Neural progenitor cell (in vitro differentiated cells): ENCODE data around the gene CADM1. TPM values are rescaled to one million over a fixed set of nuclear protein-coding genes. Genes with fewer than 3 reads are reported as not detected.

Experiments
- DNase-seq: peaks from one replicate; pipeline ENCODE4 v3.0.0-alpha.2; 2016; ENCODE audit warnings: low spot score
- H2AFZ ChIP-seq: fragments of 200-600 bp; sonication (generic); replicated peaks from 2 replicates; pipeline ENCODE4 v1.6.1; 2016; ENCODE audit warnings: antibody characterized with exemption
- H3F3A ChIP-seq: fragments of 200-600 bp; sonication (generic); 2 replicates; pipeline ENCODE4 v1.6.1; 2016; ENCODE audit warnings: antibody characterized with exemption, low read depth
- H3K27ac ChIP-seq: fragments of 200-600 bp; sonication (generic); 2 replicates; pipeline ENCODE4 v1.5.1; 2016; ENCODE audit warnings: mild to moderate bottlenecking
- H3K27me3 ChIP-seq: fragments of 200-600 bp; sonication (generic); 2 replicates; pipeline ENCODE4 v1.6.1; 2016; ENCODE audit warnings: mild to moderate bottlenecking, moderate library complexity
- H3K36me3 ChIP-seq: fragments of 200-600 bp; sonication (generic); 2 replicates; pipeline ENCODE4 v1.5.1; 2016
- H3K4me1 ChIP-seq: fragments of 200-600 bp; sonication (generic); 2 replicates; pipeline ENCODE4 v1.6.1; 2016; ENCODE audit warnings: mixed run types
- H3K4me2 ChIP-seq: fragments of 200-600 bp; sonication (generic); 2 replicates; pipeline ENCODE4 v1.6.1; 2016
- H3K4me3 ChIP-seq: fragments of 200-600 bp; sonication (generic); 2 replicates; pipeline ENCODE4 v1.5.1; 2016
- H3K79me2 ChIP-seq: fragments of 200-600 bp; sonication (generic); 2 replicates; pipeline ENCODE4 v1.6.1; 2016; ENCODE audit warnings: low read depth
- H3K9ac ChIP-seq: fragments of 200-600 bp; sonication (generic); 2 replicates; pipeline ENCODE4 v1.6.1; 2016
- H3K9me3 ChIP-seq: fragments of 200-600 bp; sonication (generic); 2 replicates; pipeline ENCODE4 v1.5.1; 2016; ENCODE audit warnings: low read depth
- H4K20me1 ChIP-seq: fragments of 200-600 bp; sonication (generic); 2 replicates; pipeline ENCODE4 v1.6.1; 2016; ENCODE audit warnings: low read depth
- H3K27ac Mint-ChIP-seq: 3 replicates; pipeline ENCODE4 v1.8.0; 2021; ENCODE audit warnings: mixed read lengths
- H3K27me3 Mint-ChIP-seq: 2 replicates; pipeline ENCODE4 v1.8.0; 2022; ENCODE audit warnings: low read depth, mild to moderate bottlenecking, inconsistent platforms, moderate library complexity, mixed read lengths; ENCODE audit not compliant: insufficient read depth
- H3K36me3 Mint-ChIP-seq: 3 replicates; pipeline ENCODE4 v1.8.0; 2021; ENCODE audit warnings: mixed read lengths
- H3K4me1 Mint-ChIP-seq: 3 replicates; pipeline ENCODE4 v1.8.0; 2021; ENCODE audit warnings: mixed read lengths
- H3K4me3 Mint-ChIP-seq: 3 replicates; pipeline ENCODE4 v1.8.0; 2021; ENCODE audit warnings: mild to moderate bottlenecking, moderate library complexity, mixed read lengths
- H3K9me3 Mint-ChIP-seq: 3 replicates; pipeline ENCODE4 v1.8.0; 2020; ENCODE audit warnings: mixed read lengths
- CTCF ChIP-seq: fragments of 200-600 bp; sonication (generic); IDR thresholded peaks from 2 replicates; pipeline ENCODE4 v1.5.1; 2017; ENCODE audit warnings: antibody characterized with exemption, mild to moderate bottlenecking
- EZH2 ChIP-seq: fragments of 200-600 bp; sonication (generic); IDR thresholded peaks from 2 replicates; pipeline ENCODE4 v1.6.1; 2017; ENCODE audit warnings: antibody characterized with exemption, mild to moderate bottlenecking, moderate library complexity
- EZH2phosphoT487 ChIP-seq: fragments of 200-600 bp; sonication (generic); IDR thresholded peaks from 2 replicates; pipeline ENCODE4 v1.6.1; 2017; ENCODE audit warnings: antibody characterized with exemption
- total RNA-seq: library from RNA; depleted of rRNA; stranded (reverse); fragments of >200 nt; gene quantifications from 2 replicates; pipeline ENCODE4 v1.2.3, GENCODE V29; 2015; ENCODE audit warnings: low replicate concordance

The CADM1 gene
- total RNA-seq, 1 donor from 2014 or later: 123 TPM

GRCh38 chr11:115503886-115504275 is 334 bp downstream of the CADM1 start:
- Histone ChIP-seq H3K4me3 (peak overlapping the region; percentile 77), H3K79me2 (peaks cover 49% of the 10 kb centered on the region), H3K9ac (peak overlapping the region; percentile 44), H3K4me2 (peak overlapping the region; percentile 99), H3K36me3 (no peaks in the 10 kb centered on the region), H4K20me1 (peaks cover 47% of the 10 kb centered on the region), H3K9me3 (no peaks in the 10 kb centered on the region), H3K4me1 (peaks cover 24% of the 10 kb centered on the region), H2AFZ (peak overlapping the region; percentile 48), H3F3A (peaks cover 15% of the 10 kb centered on the region), H3K27me3 (peaks cover 40% of the 10 kb centered on the region), H3K27ac (no peak overlapping the region)
- Mint-ChIP-seq H3K27ac (no peak overlapping the region), H3K9me3 (no peaks in the 10 kb centered on the region), H3K27me3 (peaks cover 6% of the 10 kb centered on the region), H3K4me3 (peak overlapping the region; percentile 91), H3K36me3 (no peaks in the 10 kb centered on the region), H3K4me1 (peaks cover 11% of the 10 kb centered on the region)
- DNase-seq: no peak
- no peak for TF ChIP-seq EZH2
- no peak for TF ChIP-seq EZH2phosphoT487
- TF ChIP-seq CTCF: no peak

DNA sequence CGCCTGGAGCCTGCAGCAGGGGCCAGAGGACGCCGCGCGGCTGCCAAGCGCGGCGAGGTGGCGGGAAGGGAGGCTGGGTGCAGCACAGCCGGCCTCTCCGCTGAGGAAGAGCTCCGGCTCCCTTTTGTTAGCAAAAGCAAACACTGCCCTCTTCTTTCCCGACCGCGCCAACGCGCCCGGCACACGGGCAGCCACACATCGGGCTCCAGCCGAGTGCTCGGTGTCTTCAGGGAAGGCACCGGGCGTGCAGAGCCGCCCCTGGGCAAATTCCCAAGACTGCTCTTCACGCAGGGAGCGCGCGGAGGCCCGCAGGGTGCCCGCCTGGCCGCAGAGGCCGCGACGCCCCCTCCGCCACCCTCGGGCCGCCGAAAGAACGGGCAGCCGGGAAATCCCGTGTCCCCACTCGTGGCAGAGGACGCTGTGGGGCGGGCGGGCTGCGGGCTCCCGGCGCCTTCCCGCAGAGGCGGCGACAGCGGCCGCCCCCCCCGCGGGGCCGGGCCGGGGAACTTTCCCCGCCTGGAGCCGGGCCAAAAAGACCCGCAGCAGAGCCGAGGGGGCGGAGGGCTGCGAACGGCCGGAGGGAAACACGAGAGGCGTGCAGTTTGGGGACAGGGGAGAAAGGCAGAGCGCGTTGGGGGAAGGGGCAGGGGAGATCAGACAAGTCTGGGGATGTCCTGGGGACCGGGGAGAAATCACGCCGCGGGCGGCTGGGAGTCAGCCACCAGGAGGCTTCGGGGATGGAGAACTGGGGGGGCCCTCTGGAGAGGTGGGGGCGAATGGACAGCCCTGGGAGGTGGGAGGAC is 931 bp downstream of the CADM1 start:
- H3K27ac Mint-ChIP-seq: no peak overlapping the region
- peak overlapping the region; percentile 48 for H2AFZ ChIP-seq
- peaks cover 15% of the 10 kb centered on the region for H3F3A ChIP-seq
- peak overlapping the region; percentile 91 for H3K4me3 Mint-ChIP-seq
- H3K27me3 Mint-ChIP-seq: peaks cover 6% of the 10 kb centered on the region
- H3K9me3 Mint-ChIP-seq: no peaks in the 10 kb centered on the region
- peak overlapping the region; percentile 77 for H3K4me3 ChIP-seq
- H3K9me3 ChIP-seq: no peaks in the 10 kb centered on the region
- H3K4me1 Mint-ChIP-seq: peaks cover 11% of the 10 kb centered on the region
- peaks cover 40% of the 10 kb centered on the region for H3K27me3 ChIP-seq
- DNase-seq: peak; percentile 85
- peaks cover 24% of the 10 kb centered on the region for H3K4me1 ChIP-seq
- H3K36me3 ChIP-seq: no peaks in the 10 kb centered on the region
- peak overlapping the region; percentile 44 for H3K9ac ChIP-seq
- H3K4me2 ChIP-seq: peak overlapping the region; percentile 99
- H3K79me2 ChIP-seq: peaks cover 55% of the 10 kb centered on the region
- peaks cover 3% of the 10 kb centered on the region for H3K36me3 Mint-ChIP-seq
- peaks cover 53% of the 10 kb centered on the region for H4K20me1 ChIP-seq
- no peak overlapping the region for H3K27ac ChIP-seq
- TF ChIP-seq CTCF (no peak), EZH2 (no peak), EZH2phosphoT487 (no peak)

- TF ChIP-seq CTCF (no peak), EZH2 (no peak), EZH2phosphoT487 (no peak)
- H3K4me3 Mint-ChIP-seq: no peak overlapping the region
- H3K4me2 ChIP-seq: peak overlapping the region; percentile 99
- peak overlapping the region; percentile 44 for H3K9ac ChIP-seq
- H3K4me3 ChIP-seq: peak overlapping the region; percentile 77
- H3K4me1 Mint-ChIP-seq: peaks cover 11% of the 10 kb centered on the region
- H3K9me3 Mint-ChIP-seq: no peaks in the 10 kb centered on the region
- H3K27ac ChIP-seq: no peak overlapping the region
- H3K27ac Mint-ChIP-seq: no peak overlapping the region
- peaks cover 62% of the 10 kb centered on the region for H3K79me2 ChIP-seq
- peaks cover 55% of the 10 kb centered on the region for H4K20me1 ChIP-seq
- peaks cover 38% of the 10 kb centered on the region for H3K27me3 ChIP-seq
- H3K9me3 ChIP-seq: no peaks in the 10 kb centered on the region
- peaks cover 3% of the 10 kb centered on the region for H3K36me3 Mint-ChIP-seq
- peak overlapping the region; percentile 48 for H2AFZ ChIP-seq
- H3K4me1 ChIP-seq: peaks cover 24% of the 10 kb centered on the region
- H3K27me3 Mint-ChIP-seq: peaks cover 6% of the 10 kb centered on the region
- DNase-seq: no peak
- peaks cover 15% of the 10 kb centered on the region for H3F3A ChIP-seq
- no peaks in the 10 kb centered on the region for H3K36me3 ChIP-seq
These were observed 1.6 kb downstream of the CADM1 start for GRCh38 chr11:115502636-115503082.
